ENCODE results near the gene RUNX2. TPM values are rescaled to one million over a fixed set of nuclear protein-coding genes. Genes with fewer than 3 reads are reported as not detected.

RUNX2 gene
- total and polyA plus RNA-seq, 4 donors = 0.09 to 1.5 (median 0.75) TPM

DNA sequence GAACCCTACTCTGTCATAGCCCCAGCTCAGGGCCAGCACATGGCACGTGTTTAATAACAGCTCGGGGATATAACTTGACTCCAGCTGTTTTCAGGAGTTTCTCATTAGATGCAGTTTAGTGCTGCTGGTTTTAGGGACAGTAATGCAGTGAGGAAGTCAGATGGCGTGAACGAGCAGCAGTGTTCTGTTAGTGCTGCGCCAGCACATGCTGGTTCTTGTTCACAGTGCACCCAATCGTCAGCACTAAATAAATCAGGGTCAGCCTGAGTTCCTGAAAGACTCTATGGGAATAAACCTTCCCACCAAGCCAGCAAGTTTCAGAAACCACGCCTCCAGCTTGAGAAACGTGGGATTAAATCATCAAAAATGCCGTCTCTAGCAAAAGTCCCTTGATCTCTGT is 285.5 kb downstream of the RUNX2 start:
- Histone ChIP-seq H3K9ac (ENCODE audit: low read depth in 1 of 2, low read length in 2 of 2) (no peak overlapping the region), H3K4me1 (ENCODE audit: control insufficient read depth in 4 of 4, insufficient read depth in 4 of 4, low read length in 3 of 4) (peaks cover 0 to 2% (median 0%) of the 10 kb centered on the region in 4 donors), H3K4me3 (ENCODE audit: low read depth in 1 of 3, low read length in 3 of 3) (no peak overlapping the region), H3K27ac (ENCODE audit: low read depth in 1 of 2, low read length in 2 of 2) (no peak overlapping the region), H3K36me3 (ENCODE audit: control insufficient read depth in 4 of 4, insufficient read depth in 3 of 4, low read depth in 1 of 4, low read length in 3 of 4) (no peaks in the 10 kb centered on the region), H3K9me3 (ENCODE audit: control insufficient read depth in 4 of 4, low read length in 3 of 4) (peaks cover 0 to 4% (median 0%) of the 10 kb centered on the region in 4 donors), H3K27me3 (ENCODE audit: control insufficient read depth in 4 of 4, insufficient read depth in 4 of 4, low read length in 3 of 4) (no peaks in the 10 kb centered on the region)
- WGBS = 70% methylated on average over 9 of the region's 9 CpGs
- TF ChIP-seq RXRA (IDR thresholded peaks at IDR 0.05) = peak in 1 of 2 donors; percentile 21
- TF ChIP-seq RAD21 (IDR thresholded peaks at IDR 0.05) = peak in 1 of 2 donors; percentile 16
- TF ChIP-seq EGR1 (IDR thresholded peaks at IDR 0.05; ENCODE audit: low read depth in 2 of 2) = no peak
- no peak for TF ChIP-seq GABPA (IDR thresholded peaks at IDR 0.05 in 1 of 2, conservative IDR thresholded peaks at IDR 0.05 in 1 of 2)
- DNase-seq (ENCODE audit: low spot score) = no peak

DNA sequence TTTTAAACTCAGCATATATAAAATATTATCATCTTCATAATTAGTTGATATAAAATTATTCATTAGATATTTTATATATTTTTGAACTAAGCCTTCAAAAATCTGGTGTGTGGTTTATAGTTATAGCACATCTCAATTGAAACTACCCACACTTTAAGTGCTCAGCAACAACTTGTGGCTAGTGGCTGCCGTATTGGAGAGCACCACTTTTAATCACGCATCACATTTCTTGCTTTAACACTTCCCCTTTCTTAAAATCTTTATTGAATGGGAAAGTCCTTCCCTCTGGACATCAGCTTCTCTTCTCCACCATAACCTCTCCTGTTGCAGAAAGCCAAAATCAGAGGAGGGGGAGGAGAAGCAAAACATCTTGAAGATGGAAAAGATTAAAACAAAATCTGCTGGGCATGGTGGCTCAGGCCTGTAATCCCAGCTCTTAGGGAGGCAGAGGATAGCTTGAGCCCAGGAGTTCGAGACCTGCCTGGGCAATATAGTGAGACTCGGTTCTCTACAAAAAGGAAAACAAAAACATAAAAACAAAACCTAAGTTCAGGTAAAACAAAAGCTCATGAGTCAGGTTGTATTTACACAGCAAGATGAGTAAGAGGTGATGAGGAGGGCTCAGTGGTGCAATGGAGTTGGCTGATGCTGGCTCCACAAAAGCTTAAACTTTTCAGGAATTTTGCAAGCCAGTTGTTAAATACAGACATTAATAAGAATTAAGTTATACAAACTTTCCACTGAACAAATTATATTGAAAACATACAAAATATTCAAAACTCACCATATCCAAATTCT is 286.6 kb downstream of the RUNX2 start:
- 85% methylated on average over 4 of the region's 4 CpGs for WGBS
- H3K9me3 ChIP-seq (ENCODE audit: control insufficient read depth in 4 of 4, low read length in 3 of 4) = peaks cover 0 to 4% (median 0%) of the 10 kb centered on the region in 4 donors
- H3K9ac ChIP-seq (ENCODE audit: low read depth in 1 of 2, low read length in 2 of 2) = no peak overlapping the region
- H3K36me3 ChIP-seq (ENCODE audit: control insufficient read depth in 4 of 4, insufficient read depth in 3 of 4, low read depth in 1 of 4, low read length in 3 of 4) = no peaks in the 10 kb centered on the region
- TF ChIP-seq, protein P1, sequence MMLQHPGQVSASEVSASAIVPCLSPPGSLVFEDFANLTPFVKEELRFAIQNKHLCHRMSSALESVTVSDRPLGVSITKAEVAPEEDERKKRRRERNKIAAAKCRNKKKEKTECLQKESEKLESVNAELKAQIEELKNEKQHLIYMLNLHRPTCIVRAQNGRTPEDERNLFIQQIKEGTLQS (IDR thresholded peaks at IDR 0.05) = no peak
- TF ChIP-seq, protein P2, sequence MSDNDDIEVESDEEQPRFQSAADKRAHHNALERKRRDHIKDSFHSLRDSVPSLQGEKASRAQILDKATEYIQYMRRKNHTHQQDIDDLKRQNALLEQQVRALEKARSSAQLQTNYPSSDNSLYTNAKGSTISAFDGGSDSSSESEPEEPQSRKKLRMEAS (IDR thresholded peaks at IDR 0.05) = no peak
- TF ChIP-seq TAF1 (conservative IDR thresholded peaks at IDR 0.05) = no peak
- TF ChIP-seq SP1 (IDR thresholded peaks at IDR 0.05) = no peak
- TF ChIP-seq YY1 (IDR thresholded peaks at IDR 0.05) = no peak
- TF ChIP-seq FOXA2 (IDR thresholded peaks at IDR 0.05) = no peak
- no peak for TF ChIP-seq JUND (IDR thresholded peaks at IDR 0.05)
- no peak for TF ChIP-seq FOXA1 (IDR thresholded peaks at IDR 0.05)
- no peak for TF ChIP-seq RAD21 (IDR thresholded peaks at IDR 0.05)
- TF ChIP-seq HNF4A (conservative IDR thresholded peaks at IDR 0.05) = no peak
- TF ChIP-seq RXRA (IDR thresholded peaks at IDR 0.05) = no peak
- no peak for TF ChIP-seq NR2F2 (IDR thresholded peaks at IDR 0.05)
- TF ChIP-seq, protein P3, sequence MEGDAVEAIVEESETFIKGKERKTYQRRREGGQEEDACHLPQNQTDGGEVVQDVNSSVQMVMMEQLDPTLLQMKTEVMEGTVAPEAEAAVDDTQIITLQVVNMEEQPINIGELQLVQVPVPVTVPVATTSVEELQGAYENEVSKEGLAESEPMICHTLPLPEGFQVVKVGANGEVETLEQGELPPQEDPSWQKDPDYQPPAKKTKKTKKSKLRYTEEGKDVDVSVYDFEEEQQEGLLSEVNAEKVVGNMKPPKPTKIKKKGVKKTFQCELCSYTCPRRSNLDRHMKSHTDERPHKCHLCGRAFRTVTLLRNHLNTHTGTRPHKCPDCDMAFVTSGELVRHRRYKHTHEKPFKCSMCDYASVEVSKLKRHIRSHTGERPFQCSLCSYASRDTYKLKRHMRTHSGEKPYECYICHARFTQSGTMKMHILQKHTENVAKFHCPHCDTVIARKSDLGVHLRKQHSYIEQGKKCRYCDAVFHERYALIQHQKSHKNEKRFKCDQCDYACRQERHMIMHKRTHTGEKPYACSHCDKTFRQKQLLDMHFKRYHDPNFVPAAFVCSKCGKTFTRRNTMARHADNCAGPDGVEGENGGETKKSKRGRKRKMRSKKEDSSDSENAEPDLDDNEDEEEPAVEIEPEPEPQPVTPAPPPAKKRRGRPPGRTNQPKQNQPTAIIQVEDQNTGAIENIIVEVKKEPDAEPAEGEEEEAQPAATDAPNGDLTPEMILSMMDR (IDR thresholded peaks at IDR 0.05; ENCODE audit: low read depth, low read length, missing input control) = no peak
- peaks cover 0 to 2% (median 0%) of the 10 kb centered on the region in 4 donors for H3K4me1 ChIP-seq (ENCODE audit: control insufficient read depth in 4 of 4, insufficient read depth in 4 of 4, low read length in 3 of 4)
- no peak for DNase-seq (ENCODE audit: low spot score)
- no peaks in the 10 kb centered on the region for H3K27me3 ChIP-seq (ENCODE audit: control insufficient read depth in 4 of 4, insufficient read depth in 4 of 4, low read length in 3 of 4)
- no peak overlapping the region for H3K27ac ChIP-seq (ENCODE audit: low read depth in 1 of 2, low read length in 2 of 2)
- no peak overlapping the region for H3K4me3 ChIP-seq (ENCODE audit: low read depth in 1 of 3, low read length in 3 of 3)

DNA sequence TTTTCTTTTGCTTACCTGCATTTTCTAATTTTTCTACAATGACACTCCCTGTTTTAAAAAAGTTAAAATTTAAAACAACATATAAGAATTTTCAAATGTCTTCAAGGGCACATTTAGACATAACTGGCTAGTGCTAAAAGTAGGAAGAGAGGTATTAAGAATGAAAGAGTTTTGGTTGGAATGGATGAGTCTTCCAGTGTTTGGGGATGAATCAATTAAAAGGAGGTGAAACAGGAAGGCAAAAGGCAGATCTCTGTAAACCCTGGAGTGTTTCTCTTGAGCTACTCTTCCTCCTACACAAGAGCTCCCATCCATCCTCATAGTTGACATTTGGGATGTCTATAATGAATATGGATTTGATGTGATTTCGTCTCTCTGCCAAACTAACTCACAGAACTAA is 288.1 kb downstream of the RUNX2 start:
- Histone ChIP-seq H3K9me3 (ENCODE audit: control insufficient read depth in 4 of 4, low read length in 3 of 4) (peaks cover 0 to 4% (median 0%) of the 10 kb centered on the region in 4 donors), H3K9ac (ENCODE audit: low read depth in 1 of 2, low read length in 2 of 2) (no peak overlapping the region), H3K4me3 (ENCODE audit: low read depth in 1 of 3, low read length in 3 of 3) (no peak overlapping the region), H3K36me3 (ENCODE audit: control insufficient read depth in 4 of 4, insufficient read depth in 3 of 4, low read depth in 1 of 4, low read length in 3 of 4) (no peaks in the 10 kb centered on the region), H3K27me3 (ENCODE audit: control insufficient read depth in 4 of 4, insufficient read depth in 4 of 4, low read length in 3 of 4) (no peaks in the 10 kb centered on the region), H3K27ac (ENCODE audit: low read depth in 1 of 2, low read length in 2 of 2) (no peak overlapping the region), H3K4me1 (ENCODE audit: control insufficient read depth in 4 of 4, insufficient read depth in 4 of 4, low read length in 3 of 4) (peaks cover 0 to 2% (median 0%) of the 10 kb centered on the region in 4 donors)
- 89% methylated on average over 1 of the region's 1 CpG for WGBS
- TF ChIP-seq NR2F2 (IDR thresholded peaks at IDR 0.05) (no peak), SP1 (IDR thresholded peaks at IDR 0.05) (no peak), RAD21 (IDR thresholded peaks at IDR 0.05) (no peak), HNF4A (conservative IDR thresholded peaks at IDR 0.05) (no peak), GABPA (IDR thresholded peaks at IDR 0.05 in 1 of 2, conservative IDR thresholded peaks at IDR 0.05 in 1 of 2) (no peak), HNF4G (IDR thresholded peaks at IDR 0.05) (no peak), JUND (IDR thresholded peaks at IDR 0.05) (no peak), FOXA1 (IDR thresholded peaks at IDR 0.05) (no peak), EGR1 (IDR thresholded peaks at IDR 0.05; ENCODE audit: low read depth in 2 of 2) (no peak)
- TF ChIP-seq, protein P2 (IDR thresholded peaks at IDR 0.05) = no peak
- TF ChIP-seq, protein P4, sequence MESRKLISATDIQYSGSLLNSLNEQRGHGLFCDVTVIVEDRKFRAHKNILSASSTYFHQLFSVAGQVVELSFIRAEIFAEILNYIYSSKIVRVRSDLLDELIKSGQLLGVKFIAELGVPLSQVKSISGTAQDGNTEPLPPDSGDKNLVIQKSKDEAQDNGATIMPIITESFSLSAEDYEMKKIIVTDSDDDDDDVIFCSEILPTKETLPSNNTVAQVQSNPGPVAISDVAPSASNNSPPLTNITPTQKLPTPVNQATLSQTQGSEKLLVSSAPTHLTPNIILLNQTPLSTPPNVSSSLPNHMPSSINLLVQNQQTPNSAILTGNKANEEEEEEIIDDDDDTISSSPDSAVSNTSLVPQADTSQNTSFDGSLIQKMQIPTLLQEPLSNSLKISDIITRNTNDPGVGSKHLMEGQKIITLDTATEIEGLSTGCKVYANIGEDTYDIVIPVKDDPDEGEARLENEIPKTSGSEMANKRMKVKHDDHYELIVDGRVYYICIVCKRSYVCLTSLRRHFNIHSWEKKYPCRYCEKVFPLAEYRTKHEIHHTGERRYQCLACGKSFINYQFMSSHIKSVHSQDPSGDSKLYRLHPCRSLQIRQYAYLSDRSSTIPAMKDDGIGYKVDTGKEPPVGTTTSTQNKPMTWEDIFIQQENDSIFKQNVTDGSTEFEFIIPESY (IDR thresholded peaks at IDR 0.05) = no peak
- TF ChIP-seq, protein P1 (IDR thresholded peaks at IDR 0.05) = no peak
- DNase-seq (ENCODE audit: low spot score) = no peak

Measured in liver (tissue), 9 donors.